PC-3 (cell line): ENCODE results near the gene BSN.

Experiments used
- CTCF ChIP-seq: fragments of 300-600 bp; sonication (generic); conservative IDR thresholded peaks from 2 replicates; pipeline ENCODE4 v1.5.1; 2017; ENCODE audit warnings: antibody characterized with exemption, low read depth, mild to moderate bottlenecking, low read length
- EZH2 ChIP-seq: fragments of 300-600 bp; sonication (generic); IDR thresholded peaks from one replicate; pipeline ENCODE4 v1.6.1; 2017; ENCODE audit warnings: antibody characterized with exemption, mild to moderate bottlenecking, low read length; ENCODE audit not compliant: unreplicated experiment
- EZH2phosphoT487 ChIP-seq: fragments of 300-600 bp; sonication (generic); IDR thresholded peaks from 2 replicates; pipeline ENCODE4 v1.6.1; 2018; ENCODE audit warnings: mild to moderate bottlenecking, antibody characterized with exemption, low read length, borderline replicate concordance

GRCh38 chr3:49617390-49618013, 63.2 kb downstream of the BSN start:
- TF ChIP-seq CTCF (no peak), EZH2 (no peak), EZH2phosphoT487 (no peak)
